Lower leg skin (tissue), 4 donors: ENCODE results near the gene FAS. TPM values are rescaled to one million over a fixed set of nuclear protein-coding genes. Genes with fewer than 3 reads are reported as not detected.

Source experiments
- DNase-seq, 2 donors: peaks; one replicate each; pipeline ENCODE4 v3.0.0-alpha.2; 2019; ENCODE audit warnings: low spot score in 2 of 2
- H3K4me3 ChIP-seq: fragments of 200-600 bp; sonication (generic); 2 replicates; pipeline ENCODE4 v1.5.1; 2017; ENCODE audit warnings: mild to moderate bottlenecking, low read depth; ENCODE audit not compliant: poor library complexity, severe bottlenecking
- POLR2A ChIP-seq, 2 donors: fragments of 450-650 bp; IDR thresholded peaks; one replicate each; pipeline ENCODE4 v1.6.1; 2016 to 2017; ENCODE audit warnings: antibody characterized with exemption in 2 of 2, mild to moderate bottlenecking in 1 of 2, moderate library complexity in 1 of 2
- WGBS, 2 donors: methylation state at CpG; one replicate each; pipeline ENCODE4 v1.1.5; 2018; 5-methylcytosine and 5-hydroxymethylcytosine counted together
- intact Hi-C: fragments of 100-400 bp; cut with DNase I; formaldehyde crosslinking; loops from one replicate; pipeline ENCODE4 v1.15.0; 2023; ENCODE audit warnings: low total_unique reads
- total RNA-seq, 4 donors: library from RNA; depleted of rRNA; stranded (reverse); fragments of >200 nt; gene quantifications; one replicate each; pipeline ENCODE4 v1.1.0, GENCODE V29; 2016
- TF ChIP-seq, protein P1 (sequence below), 3 donors: fragments of 450-650 bp; IDR thresholded peaks; one replicate each; pipeline ENCODE4 v1.5.1; 2016; ENCODE audit warnings: antibody characterized with exemption in 3 of 3, mild to moderate bottlenecking in 3 of 3, moderate library complexity in 2 of 3

FAS gene
- total RNA-seq, 4 donors from 2014 or later: 11.4 to 19.7 (median 16.3) TPM

DNA sequence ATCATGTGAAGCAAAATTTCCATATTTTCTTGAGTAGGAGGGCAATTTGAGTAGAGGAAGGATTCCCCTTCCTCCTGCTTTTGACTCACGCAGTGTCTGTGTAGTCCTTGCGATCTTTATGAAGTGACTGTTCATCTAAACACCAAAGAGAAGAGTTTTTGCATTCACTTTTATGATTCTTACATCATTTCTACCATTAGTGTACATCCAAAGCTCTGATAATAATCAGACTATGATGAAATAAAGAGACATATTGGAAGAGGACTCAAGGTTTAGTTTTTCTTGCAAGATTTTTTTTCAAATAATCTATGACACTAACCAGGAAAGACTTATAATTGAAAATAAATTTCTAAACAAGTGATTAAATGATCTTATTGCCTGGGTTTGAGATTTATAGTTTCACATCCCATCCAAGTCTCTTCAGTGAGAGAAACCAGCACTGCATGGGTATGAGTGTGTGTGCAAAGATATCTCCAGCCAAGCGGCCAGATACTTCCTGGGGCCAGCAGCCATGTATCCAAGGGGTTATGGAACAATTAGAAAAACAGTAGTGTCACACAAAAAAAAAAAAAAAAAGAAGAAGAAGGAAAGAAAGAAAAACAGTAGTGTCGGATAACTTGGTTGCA, 36.0 kb upstream of the FAS start:
- TF ChIP-seq POLR2A (IDR thresholded peaks at IDR 0.05): no peak
- TF ChIP-seq, protein P1, sequence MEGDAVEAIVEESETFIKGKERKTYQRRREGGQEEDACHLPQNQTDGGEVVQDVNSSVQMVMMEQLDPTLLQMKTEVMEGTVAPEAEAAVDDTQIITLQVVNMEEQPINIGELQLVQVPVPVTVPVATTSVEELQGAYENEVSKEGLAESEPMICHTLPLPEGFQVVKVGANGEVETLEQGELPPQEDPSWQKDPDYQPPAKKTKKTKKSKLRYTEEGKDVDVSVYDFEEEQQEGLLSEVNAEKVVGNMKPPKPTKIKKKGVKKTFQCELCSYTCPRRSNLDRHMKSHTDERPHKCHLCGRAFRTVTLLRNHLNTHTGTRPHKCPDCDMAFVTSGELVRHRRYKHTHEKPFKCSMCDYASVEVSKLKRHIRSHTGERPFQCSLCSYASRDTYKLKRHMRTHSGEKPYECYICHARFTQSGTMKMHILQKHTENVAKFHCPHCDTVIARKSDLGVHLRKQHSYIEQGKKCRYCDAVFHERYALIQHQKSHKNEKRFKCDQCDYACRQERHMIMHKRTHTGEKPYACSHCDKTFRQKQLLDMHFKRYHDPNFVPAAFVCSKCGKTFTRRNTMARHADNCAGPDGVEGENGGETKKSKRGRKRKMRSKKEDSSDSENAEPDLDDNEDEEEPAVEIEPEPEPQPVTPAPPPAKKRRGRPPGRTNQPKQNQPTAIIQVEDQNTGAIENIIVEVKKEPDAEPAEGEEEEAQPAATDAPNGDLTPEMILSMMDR (IDR thresholded peaks at IDR 0.05): no peak

DNA sequence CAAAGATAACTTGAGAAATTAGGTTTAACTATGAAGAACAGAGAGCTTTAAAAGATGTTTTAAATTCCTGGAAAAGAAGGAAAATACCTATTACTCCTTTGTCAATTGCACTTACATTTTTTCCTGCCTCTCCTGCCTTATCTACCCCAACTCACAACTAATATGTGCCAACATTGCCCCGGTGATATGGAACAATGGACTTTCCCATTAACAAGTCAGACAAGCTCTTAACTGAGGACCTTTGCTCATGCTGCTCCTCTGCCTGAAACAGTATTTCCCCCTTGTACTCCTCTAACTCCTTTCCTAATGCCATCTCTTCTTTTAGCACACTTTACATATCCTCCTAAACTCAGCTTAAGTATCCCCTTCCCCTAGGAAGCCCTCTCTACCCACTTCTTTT, 33.2 kb upstream of the FAS start:
- TF ChIP-seq POLR2A (IDR thresholded peaks at IDR 0.05): no peak
- TF ChIP-seq, protein P1 (IDR thresholded peaks at IDR 0.05): no peak
- intact Hi-C loops: no loop called here
- DNase-seq: no peak
- H3K4me3 ChIP-seq: no peak overlapping the region
- 94 to 100% methylated on average over 1 of the region's 1 CpG for WGBS, 2 donors

More for the DNA sequence above, 36.0 kb upstream of the FAS start:
- 76 to 87% methylated on average over 4 of the region's 4 CpGs for WGBS, 2 donors
- H3K4me3 ChIP-seq: no peak overlapping the region
- intact Hi-C loops: no loop called here
- DNase-seq: no peak

DNA sequence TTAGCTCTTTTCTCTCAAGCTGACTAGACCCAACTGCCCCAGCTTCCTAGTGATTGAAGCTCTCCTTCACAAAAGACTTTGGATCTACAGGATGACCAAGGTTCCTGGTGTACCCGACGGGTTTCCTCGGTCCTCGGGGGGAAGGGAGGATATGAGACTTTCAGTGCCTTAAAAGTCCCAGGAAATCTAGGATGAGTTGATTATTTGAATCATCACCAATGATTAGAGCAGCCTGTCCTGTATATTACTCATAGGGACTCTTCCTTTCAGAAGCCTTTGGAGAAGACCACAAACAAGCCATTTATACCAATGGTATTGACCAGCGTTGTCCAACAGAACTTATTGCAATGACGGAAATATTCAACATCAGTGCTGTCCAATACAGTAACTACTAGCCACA, 31.9 kb upstream of the FAS start:
- no peak for DNase-seq
- intact Hi-C loops: no loop called here
- 98% methylated on average over 6 of the region's 6 CpGs for WGBS, 2 donors

DNA sequence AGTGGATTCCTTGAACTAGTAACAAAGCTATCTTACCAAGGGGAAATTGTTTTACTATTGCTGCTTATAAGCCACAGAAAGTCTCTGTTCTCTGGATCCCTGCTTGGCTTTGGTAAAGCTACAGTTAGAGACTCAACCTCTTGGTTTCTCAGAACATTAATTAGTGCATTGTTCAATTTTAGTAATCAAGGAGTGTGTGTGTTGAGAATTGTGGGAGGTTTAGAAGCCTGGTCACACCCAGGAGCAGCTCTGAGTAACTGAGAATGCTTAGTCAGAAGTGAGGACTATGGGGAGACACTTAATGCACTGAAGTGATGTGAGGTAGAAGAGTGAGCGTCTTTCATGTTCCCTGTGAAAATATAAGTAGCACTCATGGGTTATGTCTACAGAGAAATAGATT, 29.8 kb upstream of the FAS start:
- no peak for DNase-seq
- no peak for TF ChIP-seq POLR2A (IDR thresholded peaks at IDR 0.05)
- TF ChIP-seq, protein P1 (IDR thresholded peaks at IDR 0.05): no peak
- H3K4me3 ChIP-seq: no peak overlapping the region
- intact Hi-C loops: no loop called here
- WGBS, 2 donors: 93 to 100% methylated on average over 1 of the region's 1 CpG

More for the DNA sequence above, 31.9 kb upstream of the FAS start:
- TF ChIP-seq, protein P1 (IDR thresholded peaks at IDR 0.05): no peak
- TF ChIP-seq POLR2A (IDR thresholded peaks at IDR 0.05): no peak
- no peak overlapping the region for H3K4me3 ChIP-seq

DNA sequence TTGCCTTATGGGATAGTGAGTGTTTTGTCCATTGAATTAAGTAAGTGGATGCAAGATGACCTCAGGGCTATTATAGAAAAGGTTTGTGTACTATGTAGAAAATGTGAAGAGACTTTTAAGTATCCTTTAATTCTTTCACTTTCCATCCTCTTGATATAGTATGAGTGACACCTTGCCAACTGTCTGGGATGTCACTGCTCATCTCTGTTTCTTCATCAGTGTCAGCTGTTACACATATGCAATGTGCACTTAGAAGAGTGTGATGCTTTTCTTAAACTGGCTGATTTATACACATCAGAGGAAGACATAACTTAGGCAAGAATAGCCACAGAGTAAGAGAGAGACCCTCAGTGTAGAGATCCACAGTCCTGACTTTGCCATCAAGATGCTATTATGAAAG, 29.3 kb upstream of the FAS start:
- no peak for DNase-seq
- intact Hi-C loops: no loop called here
- TF ChIP-seq POLR2A (IDR thresholded peaks at IDR 0.05): no peak
- TF ChIP-seq, protein P1 (IDR thresholded peaks at IDR 0.05): no peak
- H3K4me3 ChIP-seq: no peak overlapping the region

DNA sequence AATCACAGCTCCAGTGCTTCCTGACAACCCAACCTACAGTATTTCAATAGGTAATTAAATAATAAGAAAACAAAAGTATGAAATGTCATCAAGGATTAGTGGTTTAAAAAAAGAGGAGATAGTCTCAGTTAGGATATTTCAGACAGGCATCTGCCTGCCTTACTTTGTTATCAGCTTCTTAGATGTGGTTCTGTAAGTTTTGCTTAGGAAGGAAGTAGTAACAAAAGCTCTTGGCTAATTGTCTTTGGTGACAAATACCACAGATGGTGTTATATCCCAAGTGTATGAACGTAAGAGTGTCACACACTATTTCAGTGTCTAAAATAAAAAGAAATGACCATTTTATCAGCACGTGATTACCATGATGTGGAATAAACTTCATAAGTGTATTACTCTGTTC, 28.3 kb upstream of the FAS start:
- no peak overlapping the region for H3K4me3 ChIP-seq
- TF ChIP-seq POLR2A (IDR thresholded peaks at IDR 0.05): no peak
- TF ChIP-seq, protein P1 (IDR thresholded peaks at IDR 0.05): no peak
- DNase-seq: no peak
- intact Hi-C loops: no loop called here
- 70 to 76% methylated on average over 2 of the region's 2 CpGs for WGBS, 2 donors
